GM23248 (cell line): ENCODE results near the gene BPGM. TPM values are rescaled to one million over a fixed set of nuclear protein-coding genes. Genes with fewer than 3 reads are reported as not detected.

Experiments used
- DNase-seq: peaks from one replicate; pipeline ENCODE4 v3.0.0-alpha.2; 2015
- H2AFZ ChIP-seq: fragments of 200-600 bp; sonication (generic); 2 replicates; pipeline ENCODE4 v1.6.1; 2016; ENCODE audit warnings: antibody characterized with exemption
- H3F3A ChIP-seq: fragments of 200-600 bp; sonication (generic); 2 replicates; pipeline ENCODE4 v1.6.1; 2016; ENCODE audit warnings: mild to moderate bottlenecking, antibody characterized with exemption, mixed run types; ENCODE audit not compliant: insufficient read depth
- H3K27ac ChIP-seq: fragments of 200-600 bp; sonication (generic); 2 replicates; pipeline ENCODE4 v1.5.1; 2016; ENCODE audit warnings: mild to moderate bottlenecking
- H3K27me3 ChIP-seq: fragments of 200-600 bp; sonication (generic); replicated peaks from 2 replicates; pipeline ENCODE4 v1.6.1; 2016; ENCODE audit warnings: mild to moderate bottlenecking; ENCODE audit not compliant: insufficient read depth
- H3K36me3 ChIP-seq: fragments of 200-600 bp; sonication (generic); 2 replicates; pipeline ENCODE4 v1.6.1; 2016; ENCODE audit warnings: low read depth, mild to moderate bottlenecking
- H3K4me1 ChIP-seq: fragments of 200-600 bp; sonication (generic); 2 replicates; pipeline ENCODE4 v1.6.1; 2016; ENCODE audit warnings: mild to moderate bottlenecking; ENCODE audit not compliant: insufficient read depth
- H3K4me2 ChIP-seq: fragments of 200-600 bp; sonication (generic); one replicate; pipeline ENCODE4 v1.6.1; 2016; ENCODE audit warnings: mild to moderate bottlenecking; ENCODE audit not compliant: unreplicated experiment
- H3K4me3 ChIP-seq: fragments of 200-600 bp; sonication (generic); 2 replicates; pipeline ENCODE4 v1.5.1; 2016; ENCODE audit warnings: mild to moderate bottlenecking
- H3K79me2 ChIP-seq: fragments of 200-600 bp; sonication (generic); 2 replicates; pipeline ENCODE4 v1.6.1; 2016; ENCODE audit warnings: mild to moderate bottlenecking; ENCODE audit not compliant: insufficient read depth
- H3K9ac ChIP-seq: fragments of 200-600 bp; sonication (generic); 2 replicates; pipeline ENCODE4 v1.6.1; 2016; ENCODE audit warnings: mild to moderate bottlenecking
- H3K9me2 ChIP-seq: fragments of 200-600 bp; sonication (generic); 2 replicates; pipeline ENCODE4 v1.6.1; 2016; ENCODE audit warnings: mixed run types, mild to moderate bottlenecking, moderate library complexity; ENCODE audit not compliant: insufficient read depth
- H3K9me3 ChIP-seq: fragments of 200-600 bp; sonication (generic); one replicate; pipeline ENCODE4 v1.6.1; 2017; ENCODE audit warnings: low read depth
- H4K20me1 ChIP-seq: fragments of 200-600 bp; sonication (generic); 2 replicates; pipeline ENCODE4 v1.6.0; 2016; ENCODE audit not compliant: insufficient read depth
- EZH2 ChIP-seq: fragments of 200-600 bp; sonication (generic); IDR thresholded peaks from 2 replicates; pipeline ENCODE4 v1.6.1; 2018; ENCODE audit warnings: antibody characterized with exemption, mild to moderate bottlenecking; ENCODE audit not compliant: insufficient read depth, poor library complexity, severe bottlenecking
- EZH2phosphoT487 ChIP-seq: fragments of 200-600 bp; sonication (generic); IDR thresholded peaks from 2 replicates; pipeline ENCODE4 v1.6.1; 2018; ENCODE audit warnings: antibody characterized with exemption, moderate library complexity, mild to moderate bottlenecking, low read depth; ENCODE audit not compliant: insufficient read depth
- WGBS, 2 experiments: methylation state at CpG; one replicate each; pipeline ENCODE4 v1.1.6; 2015 to 2017; ENCODE audit warnings: low lambda C conversion rate in 2 of 2, low coverage in 1 of 2; ENCODE audit errors: missing lambda C conversion rate in 2 of 2; 5-methylcytosine and 5-hydroxymethylcytosine counted together
- in situ Hi-C: fragments of 300-500 bp; cut with MboI; formaldehyde crosslinking; loops from 2 replicates; pipeline ENCODE4 v1.15.0; 2020
- polyA plus RNA-seq: library from polyadenylated mRNA; unstranded; fragments of >200 nt; fragmentation: Nextera tagmentation; extraction: Ambion mirVana; gene quantifications from 2 replicates; pipeline ENCODE4 v1.2.1, GENCODE V29; 2016
- total RNA-seq: library from RNA; depleted of rRNA; stranded (reverse); fragments of >200 nt; shearing (Covaris generic); gene quantifications from 2 replicates; pipeline ENCODE4 v1.2.3, GENCODE V29; 2014

Gene BPGM
- total and polyA plus RNA-seq, 2 experiments from 2014 or later, result 37.4 to 41.3 TPM

DNA sequence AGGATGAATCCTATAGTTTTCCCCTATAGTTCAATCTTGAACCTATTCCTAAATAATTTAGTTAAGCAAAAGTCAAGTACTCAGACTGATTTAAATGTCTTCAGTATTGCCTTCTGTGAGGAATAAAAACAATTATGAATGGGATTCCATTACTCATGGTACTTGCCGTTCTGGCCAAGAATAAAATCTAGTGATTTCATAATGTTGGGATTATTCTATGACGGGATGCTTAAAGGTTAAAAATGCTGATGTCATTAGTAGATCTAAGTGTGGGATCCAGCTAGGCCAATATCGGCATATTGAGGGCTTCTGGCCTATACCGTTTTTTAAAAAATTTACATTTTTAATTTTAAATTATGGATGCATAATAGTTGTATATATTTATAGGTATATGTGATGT, 5.3 kb downstream of the BPGM start:
- peak; percentile 59 for DNase-seq
- no peaks in the 10 kb centered on the region for H3K27me3 ChIP-seq

DNA sequence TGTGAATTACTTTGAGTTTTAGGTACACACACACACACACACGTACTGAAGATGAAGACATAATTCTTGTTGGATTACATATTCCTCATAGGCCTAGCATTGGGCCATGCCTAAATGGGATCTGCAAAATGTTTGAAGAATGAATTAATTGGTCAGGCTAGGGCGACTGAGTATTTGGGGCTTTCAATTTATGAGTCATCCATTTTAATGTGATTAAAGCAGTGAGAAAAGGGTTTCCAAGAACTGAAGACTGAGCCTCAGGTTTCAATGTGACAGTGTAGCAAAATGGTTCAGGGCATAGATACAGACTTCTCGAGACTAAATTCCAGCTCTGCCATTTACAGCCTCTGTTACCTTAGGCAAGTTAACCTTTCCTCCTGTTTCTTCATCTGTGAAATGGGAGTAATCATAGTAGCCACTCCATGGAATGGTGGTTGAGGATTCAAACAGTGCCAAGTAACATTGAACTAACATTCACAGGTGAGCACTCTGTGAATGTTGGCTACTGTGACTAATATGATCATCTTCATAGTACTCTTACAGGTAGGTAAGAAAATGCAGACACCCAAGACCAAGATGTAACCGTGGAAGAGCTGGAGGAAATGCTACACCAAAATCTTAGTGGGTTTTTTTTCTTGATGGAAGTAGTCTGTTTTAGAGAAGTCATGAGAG, 7.6 kb downstream of the BPGM start:
- Histone ChIP-seq H3K27me3 (no peaks in the 10 kb centered on the region), H3K36me3 (no peaks in the 10 kb centered on the region), H3K9ac (no peak overlapping the region), H3K27ac (no peak overlapping the region), H2AFZ (no peak overlapping the region), H4K20me1 (no peaks in the 10 kb centered on the region), H3K4me1 (peaks cover 23% of the 10 kb centered on the region), H3K79me2 (peaks cover 96% of the 10 kb centered on the region), H3K4me3 (no peak overlapping the region), H3K4me2 (no peak overlapping the region), H3K9me3 (no peaks in the 10 kb centered on the region), H3K9me2 (no peaks in the 10 kb centered on the region), H3F3A (no peaks in the 10 kb centered on the region)
- 83 to 87% methylated on average over 4 of the region's 4 CpGs for WGBS, 2 experiments
- in situ Hi-C loops, result loop anchor here (25.0 kb wide), 1 partner anchor 533 kb away; no protein-coding TSS in a partner anchor
- DNase-seq, result peak; percentile 18
- TF ChIP-seq EZH2 (no peak), EZH2phosphoT487 (no peak)

More for the DNA sequence above, 5.3 kb downstream of the BPGM start:
- Histone ChIP-seq H3K4me1 (peaks cover 39% of the 10 kb centered on the region), H3K27ac (no peak overlapping the region), H3F3A (peaks cover 6% of the 10 kb centered on the region; the same call in 1 of the 2 replicates), H3K4me3 (no peak overlapping the region), H4K20me1 (no peaks in the 10 kb centered on the region), H3K9ac (no peak overlapping the region), H3K9me2 (no peaks in the 10 kb centered on the region), H2AFZ (no peak overlapping the region), H3K9me3 (no peaks in the 10 kb centered on the region), H3K79me2 (peaks cover 98% of the 10 kb centered on the region), H3K4me2 (peak overlapping the region; percentile 7), H3K36me3 (no peaks in the 10 kb centered on the region)
- WGBS, 2 experiments, result 56 to 61% methylated on average over 4 of the region's 4 CpGs
- no peak for TF ChIP-seq EZH2
- TF ChIP-seq EZH2phosphoT487, result no peak
- in situ Hi-C loops, result loop anchor here (25.0 kb wide), 1 partner anchor 535 kb away; no protein-coding TSS in a partner anchor

DNA sequence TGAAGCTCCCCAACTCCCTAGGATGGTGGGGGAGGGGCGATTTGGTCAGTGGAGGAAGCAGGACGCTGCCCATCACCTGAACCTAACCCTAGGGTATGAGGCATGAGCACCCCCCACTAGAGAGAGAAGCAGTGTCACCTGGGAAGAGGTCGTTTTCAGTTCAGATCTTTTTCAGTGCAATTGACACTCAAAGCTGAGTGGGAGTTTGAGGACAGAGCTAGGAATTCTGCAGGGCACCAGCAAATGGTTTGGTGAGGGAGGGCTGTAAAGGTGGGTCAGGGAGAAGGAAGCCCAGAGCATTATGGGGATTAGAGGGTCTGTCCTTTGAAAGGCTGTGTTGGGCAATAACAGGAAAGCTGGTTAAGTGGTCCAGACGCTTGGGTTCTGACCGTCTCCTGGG, 10.9 kb downstream of the BPGM start:
- H3K4me2 ChIP-seq, result no peak overlapping the region
- no peaks in the 10 kb centered on the region for H3K9me2 ChIP-seq
- 78 to 85% methylated on average over 5 of the region's 5 CpGs for WGBS, 2 experiments
- H4K20me1 ChIP-seq, result no peaks in the 10 kb centered on the region
- TF ChIP-seq EZH2phosphoT487 (no peak), EZH2 (no peak)
- peaks cover 23% of the 10 kb centered on the region for H3F3A ChIP-seq
- H3K9ac ChIP-seq, result no peak overlapping the region
- no peak overlapping the region for H3K4me3 ChIP-seq
- H3K36me3 ChIP-seq, result 0 out of 2 replicates have a peak, but pooled peaks cover 3% of the 10 kb centered on the region
- H3K27me3 ChIP-seq, result no peaks in the 10 kb centered on the region
- H3K27ac ChIP-seq, result no peak overlapping the region
- H3K79me2 ChIP-seq, result peaks cover 78% of the 10 kb centered on the region
- DNase-seq, result no peak
- H3K4me1 ChIP-seq, result peaks cover 27% of the 10 kb centered on the region
- in situ Hi-C loops, result loop anchor here (25.0 kb wide), 1 partner anchor 530 kb away; no protein-coding TSS in a partner anchor
- H3K9me3 ChIP-seq, result no peaks in the 10 kb centered on the region
- H2AFZ ChIP-seq, result no peak overlapping the region

DNA sequence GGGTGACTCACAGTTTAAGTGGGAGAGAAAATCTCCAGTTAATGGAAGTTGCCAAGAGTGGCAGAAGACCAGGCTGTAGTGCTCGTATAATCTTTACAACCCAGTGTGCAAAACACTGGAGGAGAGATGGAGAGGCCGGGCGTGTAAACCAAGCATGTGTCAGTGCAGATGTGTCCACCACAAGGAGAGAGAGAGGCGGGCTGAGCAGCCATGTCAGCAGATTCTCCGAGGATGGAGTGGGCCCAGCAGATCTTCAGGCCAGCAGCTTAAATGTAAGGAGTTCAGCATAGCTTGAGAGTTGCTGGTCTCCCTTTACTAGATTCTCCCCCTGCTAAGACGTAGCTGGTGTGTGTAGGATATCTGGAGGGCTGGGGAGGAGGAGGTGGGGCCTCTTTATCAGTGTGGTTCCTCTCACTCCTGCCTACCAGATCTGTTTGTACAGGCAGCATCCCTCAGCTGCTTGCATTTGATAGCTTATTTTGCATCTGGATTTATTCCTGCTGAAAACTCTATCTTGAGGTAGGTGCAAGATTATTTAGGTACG, 13.7 kb downstream of the BPGM start:
- H3F3A ChIP-seq, result peaks cover 23% of the 10 kb centered on the region
- H3K9ac ChIP-seq, result peak overlapping the region; percentile 43
- H3K27ac ChIP-seq, result peak overlapping the region; percentile 75
- H3K4me3 ChIP-seq, result no peak overlapping the region
- peak; percentile 30 for DNase-seq
- TF ChIP-seq EZH2phosphoT487 (no peak), EZH2 (no peak)
- H2AFZ ChIP-seq, result no peak overlapping the region
- in situ Hi-C loops, result loop anchor here (25.0 kb wide), 1 partner anchor 527 kb away; no protein-coding TSS in a partner anchor
- H3K27me3 ChIP-seq, result no peaks in the 10 kb centered on the region
- peaks cover 26% of the 10 kb centered on the region for H3K4me1 ChIP-seq
- H3K9me3 ChIP-seq, result no peaks in the 10 kb centered on the region
- no peaks in the 10 kb centered on the region for H4K20me1 ChIP-seq
- H3K9me2 ChIP-seq, result no peaks in the 10 kb centered on the region
- H3K4me2 ChIP-seq, result peak overlapping the region; percentile 56
- 0 out of 2 replicates have a peak, but pooled peaks cover 3% of the 10 kb centered on the region for H3K36me3 ChIP-seq
- peaks cover 72% of the 10 kb centered on the region for H3K79me2 ChIP-seq
- WGBS, 2 experiments, result 75 to 80% methylated on average over 7 of the region's 7 CpGs
